ENCODE results near the gene DUSP10.

The DUSP10 gene

GRCh38 chr1:221692643-221693042 is 49.2 kb downstream of the DUSP10 start:
- Histone ChIP-seq H3K27ac (replicated peaks) (no peak overlapping the region), H3K4me3 (replicated peaks; ENCODE audit: insufficient read depth, low read length) (no peak overlapping the region), H3K27me3 (ENCODE audit: insufficient read depth, poor library complexity, severe bottlenecking) (no peaks in the 10 kb centered on the region)
- DNase-seq (ENCODE audit: low read depth in 1 of 2, low spot score in 1 of 2) = no peak
- TF ChIP-seq SPI1 (IDR thresholded peaks at IDR 0.05; ENCODE audit: borderline replicate concordance, low read depth) = no peak
- no peak for TF ChIP-seq POLR2AphosphoS5 (IDR thresholded peaks at IDR 0.05; ENCODE audit: low read depth)
- TF ChIP-seq, protein P1, sequence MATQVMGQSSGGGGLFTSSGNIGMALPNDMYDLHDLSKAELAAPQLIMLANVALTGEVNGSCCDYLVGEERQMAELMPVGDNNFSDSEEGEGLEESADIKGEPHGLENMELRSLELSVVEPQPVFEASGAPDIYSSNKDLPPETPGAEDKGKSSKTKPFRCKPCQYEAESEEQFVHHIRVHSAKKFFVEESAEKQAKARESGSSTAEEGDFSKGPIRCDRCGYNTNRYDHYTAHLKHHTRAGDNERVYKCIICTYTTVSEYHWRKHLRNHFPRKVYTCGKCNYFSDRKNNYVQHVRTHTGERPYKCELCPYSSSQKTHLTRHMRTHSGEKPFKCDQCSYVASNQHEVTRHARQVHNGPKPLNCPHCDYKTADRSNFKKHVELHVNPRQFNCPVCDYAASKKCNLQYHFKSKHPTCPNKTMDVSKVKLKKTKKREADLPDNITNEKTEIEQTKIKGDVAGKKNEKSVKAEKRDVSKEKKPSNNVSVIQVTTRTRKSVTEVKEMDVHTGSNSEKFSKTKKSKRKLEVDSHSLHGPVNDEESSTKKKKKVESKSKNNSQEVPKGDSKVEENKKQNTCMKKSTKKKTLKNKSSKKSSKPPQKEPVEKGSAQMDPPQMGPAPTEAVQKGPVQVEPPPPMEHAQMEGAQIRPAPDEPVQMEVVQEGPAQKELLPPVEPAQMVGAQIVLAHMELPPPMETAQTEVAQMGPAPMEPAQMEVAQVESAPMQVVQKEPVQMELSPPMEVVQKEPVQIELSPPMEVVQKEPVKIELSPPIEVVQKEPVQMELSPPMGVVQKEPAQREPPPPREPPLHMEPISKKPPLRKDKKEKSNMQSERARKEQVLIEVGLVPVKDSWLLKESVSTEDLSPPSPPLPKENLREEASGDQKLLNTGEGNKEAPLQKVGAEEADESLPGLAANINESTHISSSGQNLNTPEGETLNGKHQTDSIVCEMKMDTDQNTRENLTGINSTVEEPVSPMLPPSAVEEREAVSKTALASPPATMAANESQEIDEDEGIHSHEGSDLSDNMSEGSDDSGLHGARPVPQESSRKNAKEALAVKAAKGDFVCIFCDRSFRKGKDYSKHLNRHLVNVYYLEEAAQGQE (IDR thresholded peaks at IDR 0.05; ENCODE audit: insufficient replicate concordance, low read depth) = no peak
- TF ChIP-seq CTCF (IDR thresholded peaks at IDR 0.05; ENCODE audit: insufficient read depth, low read length) = no peak
- no peak for TF ChIP-seq GABPA (IDR thresholded peaks at IDR 0.05; ENCODE audit: low read depth)

GRCh38 chr1:221691261-221691660 is 50.6 kb downstream of the DUSP10 start:
- TF ChIP-seq CTCF (IDR thresholded peaks at IDR 0.05; ENCODE audit: insufficient read depth, low read length) = no peak
- TF ChIP-seq, protein P1 (IDR thresholded peaks at IDR 0.05; ENCODE audit: insufficient replicate concordance, low read depth) = no peak
- TF ChIP-seq SPI1 (IDR thresholded peaks at IDR 0.05; ENCODE audit: borderline replicate concordance, low read depth) = no peak
- TF ChIP-seq GABPA (IDR thresholded peaks at IDR 0.05; ENCODE audit: low read depth) = no peak
- TF ChIP-seq POLR2AphosphoS5 (IDR thresholded peaks at IDR 0.05; ENCODE audit: low read depth) = no peak
- no peak for DNase-seq (ENCODE audit: low read depth in 1 of 2, low spot score in 1 of 2)

GRCh38 chr1:221690858-221691257 is 51.0 kb downstream of the DUSP10 start:
- TF ChIP-seq SPI1 (IDR thresholded peaks at IDR 0.05; ENCODE audit: borderline replicate concordance, low read depth) (no peak), CTCF (IDR thresholded peaks at IDR 0.05; ENCODE audit: insufficient read depth, low read length) (no peak), POLR2AphosphoS5 (IDR thresholded peaks at IDR 0.05; ENCODE audit: low read depth) (no peak), GABPA (IDR thresholded peaks at IDR 0.05; ENCODE audit: low read depth) (no peak)
- TF ChIP-seq, protein P1 (IDR thresholded peaks at IDR 0.05; ENCODE audit: insufficient replicate concordance, low read depth) = no peak
- no peak overlapping the region for H3K4me3 ChIP-seq (replicated peaks; ENCODE audit: insufficient read depth, low read length)
- DNase-seq (ENCODE audit: low read depth in 1 of 2, low spot score in 1 of 2) = no peak
- no peaks in the 10 kb centered on the region for H3K27me3 ChIP-seq (ENCODE audit: insufficient read depth, poor library complexity, severe bottlenecking)
- no peak overlapping the region for H3K27ac ChIP-seq (replicated peaks)

More at GRCh38 chr1:221691261-221691660, 50.6 kb downstream of the DUSP10 start:
- H3K4me3 ChIP-seq (replicated peaks; ENCODE audit: insufficient read depth, low read length) = no peak overlapping the region
- H3K27me3 ChIP-seq (ENCODE audit: insufficient read depth, poor library complexity, severe bottlenecking) = no peaks in the 10 kb centered on the region
- no peak overlapping the region for H3K27ac ChIP-seq (replicated peaks)

Measured in HL-60 (cell line).